Measurements from ENCODE around the gene PPP6R2. TPM values are rescaled to one million over a fixed set of nuclear protein-coding genes. Genes with fewer than 3 reads are reported as not detected.

PPP6R2 gene
- total and polyA plus RNA-seq, 2 of the 4 experiments (the other 2 are of a cell fraction) = 49.2 to 51.6 TPM

DNA sequence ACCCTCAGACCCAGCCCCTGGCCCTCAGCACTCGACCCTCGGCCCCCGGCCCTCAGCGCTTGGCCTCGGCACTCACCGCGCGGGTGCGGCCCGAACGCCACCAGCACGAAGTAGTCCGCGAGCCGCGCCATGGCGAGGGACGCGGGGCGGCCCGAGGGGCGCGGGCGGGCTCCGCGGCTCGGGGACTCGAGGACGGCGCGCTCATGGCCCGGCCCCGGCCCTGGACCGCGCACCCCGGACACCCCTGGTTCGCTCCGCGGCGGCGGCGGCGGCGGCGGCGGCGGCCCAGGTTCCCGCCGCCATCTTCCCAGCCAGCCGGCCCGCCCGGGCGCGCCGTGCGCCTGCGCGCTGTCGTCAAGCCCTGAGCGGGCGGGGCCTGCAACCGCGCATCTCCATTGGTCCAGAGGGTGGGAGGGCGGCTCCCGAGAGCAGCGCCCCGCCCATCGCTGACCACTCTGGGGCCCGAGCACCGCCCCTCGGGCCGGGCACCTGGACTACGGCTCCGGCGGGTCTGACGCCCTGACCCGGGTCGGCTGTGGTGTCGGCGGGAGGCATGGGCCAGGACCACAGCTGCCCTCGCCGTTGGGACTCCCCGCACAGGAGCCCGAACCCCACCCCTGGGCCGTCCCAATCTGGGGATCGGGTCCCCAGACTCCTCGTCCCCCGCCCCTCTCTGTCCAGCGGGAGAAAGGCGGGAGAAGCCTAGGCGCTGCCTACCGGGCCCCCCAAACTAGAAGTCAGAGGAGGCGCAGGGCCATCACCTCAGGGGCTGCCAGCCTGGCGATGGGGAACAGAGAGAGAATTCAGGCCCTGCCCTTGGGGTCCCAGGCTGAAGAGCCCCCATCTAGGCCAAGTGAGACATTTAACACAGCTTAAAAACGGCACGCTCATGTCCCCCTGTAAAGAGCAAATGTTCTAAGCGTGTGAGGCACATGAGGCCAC lies 131.9 kb downstream of the PPP6R2 start, which contains the start of gene SBF1:
SBF1 (minus strand) TSS at position 326 of the 942 bp plus-strand sequence; CDS start at position 131, 195 bp downstream.
- in situ Hi-C loops (cut with MboI; ENCODE audit: low sequenced_read_pairs) = no loop called here

More for the DNA sequence above, 131.9 kb downstream of the PPP6R2 start, which contains the start of gene SBF1:
- H4K91ac ChIP-seq (ENCODE audit: insufficient read depth, low read depth, low read length) = peak within 1 kb of the TSS; percentile 58; the same call in 1 of the 2 replicates
- peak within 1 kb of the TSS; percentile 96 for H2AFZ ChIP-seq (replicated peaks; ENCODE audit: low read length, poor library complexity)
- H3K36me3 ChIP-seq (ENCODE audit: control insufficient read depth, insufficient read depth, low read length) = peaks cover 2% of the 10 kb centered on the region; the same call in 1 of the 2 replicates
- intact Hi-C loops (cut with micrococcal nuclease) = loop anchor here (1.0 kb wide), 1 partner anchor 23 kb away; no protein-coding TSS in a partner anchor
- H3K9ac ChIP-seq (ENCODE audit: low read depth, low read length) = peak within 1 kb of the TSS; percentile 54
- BruUV-seq (replicated peaks) = no TSS peak
- H3K27ac ChIP-seq (ENCODE audit: insufficient read depth, low read length) = peak within 1 kb of the TSS; percentile 53
- 1% methylated on average over 30 of the region's 97 CpGs; no CpG with 5 or more reads in 1 of the 2 experiments for WGBS, 2 experiments (ENCODE audit: extremely low coverage in 2 of 2, insufficient read length in 1 of 2)
- TF ChIP-seq POLR2A (IDR thresholded peaks at IDR 0.05; ENCODE audit: low read depth, low read length) = 0 out of 2 replicates have a peak, but pooled peaks have one; percentile 26
- peak; percentile 88; the same call in 1 of the 2 replicates for TF ChIP-seq MAZ (IDR thresholded peaks at IDR 0.05; ENCODE audit: borderline replicate concordance, low read depth, low read length)
- TF ChIP-seq FOS (IDR thresholded peaks at IDR 0.05; ENCODE audit: low read depth, low read length) = no peak
- peak within 1 kb of the TSS; percentile 78 for H2AK9ac ChIP-seq (replicated peaks; ENCODE audit: low read depth, low read length, poor library complexity)
- peak within 1 kb of the TSS; percentile 17 for H3K14ac ChIP-seq (replicated peaks; ENCODE audit: low read depth, low read length)
- H3K4me3 ChIP-seq (ENCODE audit: insufficient read depth, low read depth, low read length) = peak within 1 kb of the TSS; percentile 87
- H3K9me3 ChIP-seq (ENCODE audit: control insufficient read depth, insufficient read depth, low read length) = no peaks in the 10 kb centered on the region
- H2BK15ac ChIP-seq (ENCODE audit: low read depth, low read length) = no peak within 1 kb of the TSS
- peak within 1 kb of the TSS; percentile 59 to 72; a peak in 3 of 4 replicates for H4K8ac ChIP-seq (ENCODE audit: low read depth in 2 of 2, low read length in 2 of 2)
- H3K9me1 ChIP-seq (ENCODE audit: insufficient read depth, low read length) = peaks cover 20% of the 10 kb centered on the region
- CTCF ChIA-PET = interaction anchor here (0.6 kb wide), 1 partner anchor 27 kb away, joined by 3 read pairs; no protein-coding TSS in a partner anchor
- H3K79me1 ChIP-seq (ENCODE audit: low read depth in 1 of 2, low read length in 2 of 2) = peaks cover 13 to 42% of the 10 kb centered on the region in 2 experiments; a peak in 3 of 4 replicates
- no peak within 1 kb of the TSS for H4K5ac ChIP-seq (ENCODE audit: low read depth, low read length)
- peaks cover 43% of the 10 kb centered on the region for H4K20me1 ChIP-seq (ENCODE audit: insufficient read depth, low read length)
- DNase-seq (peak; percentile 84), ATAC-seq (ENCODE audit: low read depth) (peak; percentile 96)
- peaks cover 21% of the 10 kb centered on the region for H3K4me1 ChIP-seq (ENCODE audit: control insufficient read depth, insufficient read depth, low read length)
- H2BK120ac ChIP-seq (ENCODE audit: low read depth, low read length) = no peak within 1 kb of the TSS; the same call in 1 of the 2 replicates
- peak within 1 kb of the TSS; percentile 29 for H2BK5ac ChIP-seq (ENCODE audit: low read depth, low read length, poor library complexity, severe bottlenecking)
- peak within 1 kb of the TSS; percentile 29 for H2AK5ac ChIP-seq (ENCODE audit: low read depth, low read length)
- no peak within 1 kb of the TSS for H3K56ac ChIP-seq (ENCODE audit: extremely low read depth, insufficient read depth, low read length)
- dilution Hi-C loops (cut with HindIII; ENCODE audit: low sequenced_read_pairs, unreplicated experiment) = no loop called here
- peaks cover 9% of the 10 kb centered on the region for H3K27me3 ChIP-seq (ENCODE audit: control insufficient read depth, insufficient read depth, low read length)
- H2BK20ac ChIP-seq (ENCODE audit: low read depth, low read length) = no peak within 1 kb of the TSS
- peak within 1 kb of the TSS; percentile 40; the same call in 1 of the 2 replicates for H3K23ac ChIP-seq (ENCODE audit: low read depth, low read length)
- POLR2A ChIA-PET (ENCODE audit: unreplicated experiment) = no interaction called here
- H3K18ac ChIP-seq (ENCODE audit: low read depth, low read length) = no peak within 1 kb of the TSS
- H3K4me2 ChIP-seq (ENCODE audit: low read depth, low read length) = peak within 1 kb of the TSS; percentile 91
- peak within 1 kb of the TSS; percentile 2 for H3K4ac ChIP-seq (ENCODE audit: low read depth, low read length)
